Astrocyte (in vitro differentiated cells and primary cell): Measurements from ENCODE around the gene RPGR.

ENCODE experiments used
- CTCF ChIP-seq: IDR thresholded peaks from 2 replicates; pipeline ENCODE4 v1.5.1; 2011; ENCODE audit warnings: low read depth, mild to moderate bottlenecking, inconsistent platforms, low read length, moderate library complexity; ENCODE audit not compliant: insufficient read depth
- EZH2 ChIP-seq: IDR thresholded peaks from 2 replicates; pipeline ENCODE4 v1.6.1; 2012; ENCODE audit warnings: mild to moderate bottlenecking, low read length, inconsistent platforms; ENCODE audit not compliant: insufficient read depth

- no peak for TF ChIP-seq CTCF
- TF ChIP-seq EZH2: no peak
These were observed 1.2 kb downstream of the RPGR start for GRCh38 chrX:38326086-38326485.
